ENCODE data around the gene DAPL1. TPM values are rescaled to one million over a fixed set of nuclear protein-coding genes. Genes with fewer than 3 reads are reported as not detected.

Gene DAPL1
- total RNA-seq, 1 experiment from 2014 or later, result not detected

DNA sequence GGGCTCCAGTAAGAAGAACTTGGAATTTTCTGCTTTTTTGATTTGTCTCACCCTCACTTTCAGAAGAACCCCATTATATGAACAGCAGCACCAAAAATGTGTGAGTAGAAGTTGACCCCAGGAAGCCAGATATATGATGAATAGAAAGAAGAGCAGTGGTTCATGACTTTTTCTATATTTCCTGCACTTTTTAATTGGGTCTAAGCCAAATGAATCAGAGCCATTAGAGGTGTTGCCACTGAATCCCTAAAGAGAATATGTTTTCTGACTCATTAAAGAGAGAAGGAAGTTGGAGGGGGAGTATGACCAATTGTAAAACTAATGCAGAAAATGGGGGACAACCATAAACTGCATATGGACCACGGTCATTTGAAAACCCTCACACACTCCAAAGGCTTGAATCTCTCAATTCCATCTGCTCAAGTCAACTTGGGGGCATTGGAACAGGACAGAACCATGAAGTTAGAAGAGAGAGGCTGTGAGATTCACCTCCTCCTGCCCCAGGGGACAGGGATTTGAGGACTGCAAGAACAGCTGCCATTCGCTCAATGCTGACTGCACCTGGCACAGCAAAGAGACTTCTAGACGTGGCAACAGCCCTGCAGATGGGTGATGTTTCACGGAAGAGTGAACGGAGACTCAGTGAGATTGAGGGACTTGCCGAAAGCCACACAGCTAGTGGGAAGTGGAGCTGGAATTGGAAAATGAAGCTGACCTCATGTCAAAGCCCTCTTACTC, 3.0 kb downstream of the DAPL1 start:
- peaks cover 35% of the 10 kb centered on the region for H3K27me3 ChIP-seq (ENCODE audit: control insufficient read depth, insufficient read depth, low read length)
- in situ Hi-C loops (cut with HindIII; ENCODE audit: low pct_unique_long_range_greater_than_20kb, low sequenced_read_pairs) (no loop called here), intact Hi-C loops (cut with micrococcal nuclease; ENCODE audit: unreplicated experiment) (no loop called here)
- no TSS peak for BruUV-seq (replicated peaks)
- no peak for TF ChIP-seq POLR2AphosphoS5 (IDR thresholded peaks at IDR 0.05; ENCODE audit: low read depth, low read length)
- no peak for TF ChIP-seq SIN3A (IDR thresholded peaks at IDR 0.05; ENCODE audit: borderline replicate concordance, insufficient read depth, low read depth, low read length)
- TF ChIP-seq, protein P1, sequence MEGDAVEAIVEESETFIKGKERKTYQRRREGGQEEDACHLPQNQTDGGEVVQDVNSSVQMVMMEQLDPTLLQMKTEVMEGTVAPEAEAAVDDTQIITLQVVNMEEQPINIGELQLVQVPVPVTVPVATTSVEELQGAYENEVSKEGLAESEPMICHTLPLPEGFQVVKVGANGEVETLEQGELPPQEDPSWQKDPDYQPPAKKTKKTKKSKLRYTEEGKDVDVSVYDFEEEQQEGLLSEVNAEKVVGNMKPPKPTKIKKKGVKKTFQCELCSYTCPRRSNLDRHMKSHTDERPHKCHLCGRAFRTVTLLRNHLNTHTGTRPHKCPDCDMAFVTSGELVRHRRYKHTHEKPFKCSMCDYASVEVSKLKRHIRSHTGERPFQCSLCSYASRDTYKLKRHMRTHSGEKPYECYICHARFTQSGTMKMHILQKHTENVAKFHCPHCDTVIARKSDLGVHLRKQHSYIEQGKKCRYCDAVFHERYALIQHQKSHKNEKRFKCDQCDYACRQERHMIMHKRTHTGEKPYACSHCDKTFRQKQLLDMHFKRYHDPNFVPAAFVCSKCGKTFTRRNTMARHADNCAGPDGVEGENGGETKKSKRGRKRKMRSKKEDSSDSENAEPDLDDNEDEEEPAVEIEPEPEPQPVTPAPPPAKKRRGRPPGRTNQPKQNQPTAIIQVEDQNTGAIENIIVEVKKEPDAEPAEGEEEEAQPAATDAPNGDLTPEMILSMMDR (IDR thresholded peaks at IDR 0.05), result no peak
- TF ChIP-seq REST (IDR thresholded peaks at IDR 0.05; ENCODE audit: insufficient read depth in 1 of 2, low read depth in 2 of 2, low read length in 1 of 2), result no peak
- no peak for TF ChIP-seq TCF7L2 (IDR thresholded peaks at IDR 0.05; ENCODE audit: low read depth, low read length)
- no peaks in the 10 kb centered on the region; the same call in 1 of the 2 replicates for H3K36me3 ChIP-seq (ENCODE audit: control insufficient read depth, insufficient read depth, low read length)
- H3K9me3 ChIP-seq (ENCODE audit: control insufficient read depth, insufficient read depth, low read depth, low read length), result no peaks in the 10 kb centered on the region
- H3K4me1 ChIP-seq (ENCODE audit: control insufficient read depth, insufficient read depth, low read length), result no peaks in the 10 kb centered on the region
- no peak overlapping the region for H3K4me3 ChIP-seq (ENCODE audit: low read depth in 2 of 2, low read length in 2 of 2)
- ChIA-PET POLR2A (no interaction called here), CTCF (no interaction called here)
- DNase-seq (ENCODE audit: low read depth, low spot score) (no peak), ATAC-seq (no peak)
- H3K27ac ChIP-seq (ENCODE audit: low read length), result no peak overlapping the region

GRCh38 chr2:158799181-158799580, 4.1 kb downstream of the DAPL1 start:
- TF ChIP-seq TCF7L2 (IDR thresholded peaks at IDR 0.05; ENCODE audit: low read depth, low read length), result no peak
- no peak for TF ChIP-seq SIN3A (IDR thresholded peaks at IDR 0.05; ENCODE audit: borderline replicate concordance, insufficient read depth, low read depth, low read length)
- no peak for TF ChIP-seq REST (IDR thresholded peaks at IDR 0.05; ENCODE audit: insufficient read depth in 1 of 2, low read depth in 2 of 2, low read length in 1 of 2)
- TF ChIP-seq POLR2AphosphoS5 (IDR thresholded peaks at IDR 0.05; ENCODE audit: low read depth, low read length), result no peak
- TF ChIP-seq, protein P1 (IDR thresholded peaks at IDR 0.05), result no peak
- no TSS peak for BruUV-seq (replicated peaks)
- Histone ChIP-seq H3K27me3 (ENCODE audit: control insufficient read depth, insufficient read depth, low read length) (peaks cover 29% of the 10 kb centered on the region), H3K4me3 (ENCODE audit: low read depth in 2 of 2, low read length in 2 of 2) (no peak overlapping the region), H3K4me1 (ENCODE audit: control insufficient read depth, insufficient read depth, low read length) (no peaks in the 10 kb centered on the region), H3K27ac (ENCODE audit: low read length) (no peak overlapping the region), H3K9me3 (ENCODE audit: control insufficient read depth, insufficient read depth, low read depth, low read length) (no peaks in the 10 kb centered on the region), H3K36me3 (ENCODE audit: control insufficient read depth, insufficient read depth, low read length) (no peaks in the 10 kb centered on the region; the same call in 1 of the 2 replicates)
- ATAC-seq, result no peak
- ChIA-PET CTCF (no interaction called here), POLR2A (interaction anchor here (0.7 kb wide), 1 partner anchor 11 kb away, joined by 11 read pairs; no protein-coding TSS in a partner anchor)
- DNase-seq (ENCODE audit: low read depth, low spot score), result no peak
- in situ Hi-C loops (cut with HindIII; ENCODE audit: low pct_unique_long_range_greater_than_20kb, low sequenced_read_pairs) (no loop called here), intact Hi-C loops (cut with micrococcal nuclease; ENCODE audit: unreplicated experiment) (no loop called here)

All from Panc1 (cell line).